SHP77 (cell line): ENCODE data around the gene KCNIP3.
"Not testable (repeated sequence)": the region's sequence is repeated elsewhere in the genome, so short reads cannot be mapped to it uniquely, and the experiment has no call there.

Experiments
- DNase-seq, 2 experiments: peaks; one replicate each; lab custom pipeline; 2025; lab: John Stamatoyannopoulos, UW

KCNIP3 gene

DNA sequence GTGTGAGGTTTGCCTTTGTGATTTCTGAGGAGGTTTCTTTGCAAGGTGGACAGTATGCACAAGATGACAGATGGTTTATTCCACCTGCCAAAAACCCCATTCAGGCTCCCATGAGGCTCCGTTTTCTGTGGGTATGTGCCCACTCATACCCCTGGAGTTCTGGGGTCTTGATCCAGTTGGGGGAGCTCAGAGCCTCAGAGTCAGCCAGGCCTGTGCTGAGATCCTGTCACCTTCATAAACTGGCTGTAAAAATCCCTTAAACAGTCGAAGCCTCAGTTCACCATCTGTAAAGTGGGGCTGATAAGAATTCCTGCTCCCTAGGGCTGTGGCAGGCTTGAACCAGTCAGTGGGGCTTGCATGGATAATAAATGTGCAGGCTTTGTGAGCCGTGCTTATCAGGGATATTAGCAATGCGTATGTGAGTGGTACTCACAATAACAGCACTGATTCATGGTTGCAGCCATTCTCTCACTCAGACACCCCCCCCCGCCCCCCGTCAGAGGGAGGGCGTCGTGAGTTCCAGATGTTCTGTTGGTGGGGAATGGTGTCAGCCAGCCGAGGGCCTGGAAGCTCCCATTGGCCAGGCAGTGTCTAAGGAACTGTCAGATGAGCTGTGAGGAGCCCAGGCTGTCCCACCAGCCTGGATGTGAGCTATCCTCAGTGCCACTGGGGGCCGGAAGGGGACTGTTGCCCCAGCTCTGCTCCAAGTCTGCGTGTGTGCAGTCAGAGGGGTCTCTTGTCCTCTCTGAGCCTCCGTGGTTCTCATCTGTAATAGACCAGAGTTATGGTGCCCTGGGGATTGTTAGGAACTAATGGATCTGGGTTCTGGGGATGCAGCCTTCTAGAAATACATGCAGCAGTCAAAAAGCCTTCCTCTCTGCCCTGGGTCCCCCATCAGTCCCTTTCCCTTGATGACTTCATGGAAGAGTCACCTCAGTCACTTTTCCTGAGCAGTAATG lies 51.7 kb downstream of the KCNIP3 start:
- no peak for DNase-seq

DNA sequence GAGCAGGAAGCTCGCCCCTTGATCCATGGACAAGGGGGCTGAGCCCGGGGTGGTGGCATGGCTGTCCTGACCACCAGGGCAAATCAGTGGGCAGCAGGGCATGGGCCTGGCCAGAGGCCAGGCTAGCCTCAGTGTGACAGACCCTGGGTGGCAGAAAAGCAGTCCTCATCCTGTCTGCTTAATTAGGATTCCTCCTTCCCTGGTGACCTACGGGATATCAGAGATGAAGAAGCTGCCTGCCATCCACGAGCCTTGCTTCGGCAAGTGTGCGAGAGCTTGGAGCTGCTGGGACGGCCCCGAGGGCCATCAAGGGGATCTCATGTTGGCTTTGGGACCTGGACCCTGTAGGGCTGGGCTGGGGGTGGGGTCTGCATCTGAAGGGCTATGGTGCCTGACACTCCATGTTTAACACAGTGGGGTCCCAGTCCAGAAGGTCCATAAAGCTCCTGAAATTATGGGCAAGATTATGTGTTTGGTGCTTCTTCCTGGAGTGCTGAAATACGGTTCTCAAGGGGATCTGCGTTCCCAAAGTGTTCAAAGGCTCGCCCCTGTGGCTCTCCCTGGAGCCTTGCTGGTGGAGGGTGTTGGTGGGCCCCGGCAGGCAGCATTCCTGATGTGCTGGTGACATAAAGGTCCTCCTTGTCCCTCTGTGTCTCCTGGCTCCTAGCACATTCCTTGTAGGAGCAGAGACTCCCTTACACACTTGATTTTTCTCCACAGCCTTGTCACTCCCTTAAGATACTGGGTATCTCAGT lies 52.6 kb downstream of the KCNIP3 start:
- DNase-seq: no peak

DNA sequence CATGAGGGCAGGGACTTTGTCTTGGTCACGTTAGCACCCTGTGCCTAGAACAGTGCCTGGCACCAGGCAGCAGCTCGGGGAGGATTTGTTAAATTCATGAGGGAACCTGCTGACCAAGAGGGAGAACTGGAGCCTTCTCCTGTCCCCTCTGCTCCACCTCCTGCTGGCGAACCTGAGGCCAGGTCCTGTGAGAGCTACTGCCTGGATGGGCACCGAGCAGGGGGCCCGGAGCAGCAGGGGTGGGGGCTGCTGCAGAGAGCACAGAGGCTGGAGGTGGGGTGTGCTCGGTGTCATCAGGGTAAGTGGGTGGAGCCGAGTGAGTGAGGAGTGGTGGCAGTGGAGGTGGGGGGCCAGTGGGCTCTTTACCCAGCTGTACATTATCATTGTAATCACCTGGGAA lies 53.2 kb downstream of the KCNIP3 start:
- DNase-seq: no peak

DNA sequence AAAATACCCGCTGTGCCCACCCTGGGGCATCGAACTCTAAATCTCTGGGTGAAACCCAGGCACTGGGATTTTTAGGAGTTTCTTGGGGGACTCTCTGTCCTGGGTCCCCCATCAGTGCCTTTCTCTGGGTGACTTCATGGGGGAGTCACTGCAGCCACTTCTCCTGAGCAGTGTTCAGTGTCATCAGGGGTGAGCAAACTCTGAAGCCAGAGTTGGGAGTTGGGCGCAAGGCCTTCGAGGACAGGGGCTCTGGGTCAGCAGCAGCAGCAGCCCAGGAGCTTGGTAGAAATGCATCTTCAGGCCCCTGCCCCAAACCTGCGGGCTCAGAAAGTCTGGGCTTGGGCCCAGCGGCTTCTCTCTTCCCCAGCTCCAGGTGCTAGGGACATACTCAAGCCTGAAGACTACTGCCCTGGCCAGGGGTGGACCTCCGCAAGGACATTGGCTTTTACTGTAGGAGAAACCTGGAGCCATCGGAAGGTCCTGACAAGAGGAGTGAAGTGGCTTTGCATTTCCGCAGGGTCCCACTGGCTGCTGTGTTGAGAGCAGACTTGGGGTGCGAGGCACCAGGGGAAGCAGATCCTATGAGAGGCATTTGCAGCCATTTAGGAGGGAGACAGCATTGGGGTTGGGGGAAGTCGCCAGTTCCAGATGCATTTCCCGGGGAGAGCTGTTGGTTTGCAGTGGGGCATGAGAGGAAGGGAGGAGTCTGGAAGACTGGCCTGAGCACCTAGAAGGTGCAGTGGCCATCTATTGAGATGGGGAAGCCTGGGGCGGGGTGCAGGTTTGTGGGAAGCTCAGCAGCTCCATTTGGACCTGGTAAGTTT lies 53.8 kb downstream of the KCNIP3 start:
- no peak for DNase-seq

DNA sequence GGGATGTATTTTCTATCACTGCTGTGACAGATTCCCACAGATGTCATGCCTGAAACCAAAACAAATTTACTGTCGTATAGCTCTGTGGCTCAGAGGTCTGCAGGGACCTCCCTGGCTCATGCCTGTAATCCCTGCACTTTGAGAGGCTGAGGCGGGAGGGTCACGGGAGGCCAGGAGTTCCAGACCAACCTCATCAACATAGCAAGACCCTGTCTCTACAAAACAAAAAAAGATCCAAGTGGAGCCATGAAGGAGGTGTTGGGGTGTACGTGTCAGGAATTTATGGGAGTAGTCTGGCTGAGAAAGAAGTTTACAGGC lies 54.4 kb downstream of the KCNIP3 start:
- no peak for DNase-seq

DNA sequence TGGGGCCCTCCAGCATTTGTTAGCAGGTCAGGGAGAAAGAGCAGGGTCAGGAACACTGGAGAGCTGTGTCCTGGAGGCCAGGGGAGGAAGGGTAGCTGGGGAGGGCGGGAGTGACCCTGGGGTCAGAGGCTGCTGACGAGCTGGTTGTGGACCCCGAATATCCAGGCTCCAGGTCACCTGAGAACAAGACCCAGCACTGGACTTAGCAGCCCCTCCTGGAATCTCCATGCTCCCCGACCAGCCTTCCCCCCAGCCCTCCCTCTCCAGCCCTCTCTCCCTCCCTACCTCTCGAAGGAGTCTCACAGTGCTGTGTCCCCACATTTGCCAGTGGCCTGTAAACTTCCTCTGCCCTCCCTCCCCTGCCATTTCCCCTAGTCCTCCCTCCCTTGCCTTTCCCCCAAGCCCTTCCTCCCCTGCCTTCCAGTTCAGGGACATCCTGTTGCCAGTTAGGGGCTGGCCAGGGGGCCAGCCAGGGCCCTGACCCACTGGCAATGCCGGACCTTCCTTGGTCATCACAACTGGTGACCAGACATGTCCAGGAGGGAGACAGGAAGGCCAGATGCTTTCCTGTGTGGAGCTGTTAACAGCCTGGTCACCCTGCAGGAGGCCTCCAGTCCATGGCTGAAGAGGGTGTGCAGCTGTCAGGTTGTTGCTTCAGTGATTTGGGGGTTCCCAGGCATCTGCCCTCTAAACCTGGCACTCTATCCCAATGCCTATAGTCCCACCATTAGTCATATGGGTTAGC lies 55.3 kb downstream of the KCNIP3 start:
- DNase-seq: no peak

DNA sequence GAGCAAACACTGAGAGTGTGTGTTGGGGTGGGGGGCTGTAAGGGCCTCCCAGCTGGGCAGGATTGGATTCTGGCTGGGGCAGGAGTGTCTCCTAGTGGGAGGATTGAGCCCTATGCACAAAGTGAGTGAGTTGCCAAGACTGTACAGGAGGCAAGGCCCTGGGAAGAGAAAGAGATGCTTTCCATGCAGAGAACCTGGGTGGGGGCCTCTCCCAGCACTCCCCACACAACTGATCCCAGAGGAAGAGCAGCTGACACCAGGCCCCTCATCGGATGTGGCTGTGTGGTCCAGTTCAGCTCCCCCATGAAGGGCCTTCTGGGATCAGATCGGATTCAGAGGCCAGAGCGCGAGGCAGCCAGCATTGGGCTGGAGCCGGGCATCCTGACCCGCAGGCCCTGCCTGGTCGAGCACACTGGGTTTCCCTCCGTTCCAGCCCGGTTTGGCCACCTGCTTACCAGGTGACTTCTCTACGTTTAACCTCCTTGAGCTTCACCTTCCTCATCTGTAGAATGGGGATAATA lies 56.0 kb downstream of the KCNIP3 start:
- DNase-seq: no peak

DNA sequence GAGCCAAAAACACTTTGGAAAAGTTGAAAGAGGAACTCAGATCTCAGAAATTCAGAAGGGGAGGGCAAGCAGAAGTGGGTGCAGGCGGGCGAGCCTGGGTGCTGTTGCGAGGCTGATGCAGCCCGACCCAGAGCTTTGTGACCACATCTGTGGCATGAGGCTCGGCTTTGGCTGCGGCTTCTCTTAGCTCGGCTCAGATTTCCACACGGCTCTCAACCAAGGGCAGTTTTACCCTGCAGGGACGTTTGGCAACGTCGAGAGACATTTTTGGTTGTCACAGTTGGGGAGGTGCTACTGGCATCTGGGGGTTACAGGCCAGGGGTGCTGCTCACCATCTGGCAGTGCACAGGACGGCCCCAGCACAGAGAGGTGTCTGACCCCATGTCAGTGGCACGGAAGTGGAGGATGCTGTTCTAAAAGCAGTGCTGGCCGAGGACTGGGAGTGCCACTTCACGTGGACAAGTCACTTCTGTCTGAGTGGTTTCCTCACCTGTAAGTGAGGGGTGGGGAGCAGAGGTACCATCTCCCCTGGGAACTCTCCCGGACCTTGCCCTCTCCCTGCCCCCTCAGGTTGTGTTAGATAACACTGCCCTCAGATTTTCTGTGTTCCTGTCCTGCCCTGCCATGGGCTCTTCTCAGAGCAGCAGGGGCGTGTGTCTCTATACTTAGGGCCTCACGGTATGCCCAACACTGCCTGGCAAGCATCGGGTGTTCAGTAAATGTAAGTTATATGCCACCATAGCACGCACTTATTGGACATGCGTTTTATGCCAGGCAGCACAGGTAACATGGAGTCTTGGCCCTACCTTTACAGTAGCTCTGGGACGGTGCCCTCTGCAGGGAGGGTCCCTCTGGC lies 56.7 kb downstream of the KCNIP3 start:
- DNase-seq: no peak

DNA sequence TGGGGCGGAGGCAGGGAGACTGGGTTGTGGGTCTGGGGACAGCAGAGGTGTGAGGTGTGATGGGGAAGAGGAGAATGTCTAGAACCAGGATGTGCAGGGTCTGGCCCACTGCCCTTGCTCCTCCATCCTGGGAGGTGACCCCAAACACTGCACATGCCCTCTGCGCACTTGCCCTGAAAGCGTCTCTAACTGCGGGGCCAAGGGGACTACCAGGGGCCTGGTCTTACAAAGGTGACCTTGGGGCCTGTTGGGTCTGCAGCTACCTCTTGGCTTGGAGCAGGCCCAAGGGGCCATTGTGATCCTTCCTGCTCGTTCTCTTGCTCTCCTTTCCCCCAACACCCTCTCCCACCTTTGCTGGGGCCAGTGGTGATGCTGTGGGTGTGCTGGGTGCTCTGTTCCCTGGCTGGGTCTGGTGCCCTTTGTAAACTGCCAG lies 57.3 kb downstream of the KCNIP3 start:
- no peak for DNase-seq

DNA sequence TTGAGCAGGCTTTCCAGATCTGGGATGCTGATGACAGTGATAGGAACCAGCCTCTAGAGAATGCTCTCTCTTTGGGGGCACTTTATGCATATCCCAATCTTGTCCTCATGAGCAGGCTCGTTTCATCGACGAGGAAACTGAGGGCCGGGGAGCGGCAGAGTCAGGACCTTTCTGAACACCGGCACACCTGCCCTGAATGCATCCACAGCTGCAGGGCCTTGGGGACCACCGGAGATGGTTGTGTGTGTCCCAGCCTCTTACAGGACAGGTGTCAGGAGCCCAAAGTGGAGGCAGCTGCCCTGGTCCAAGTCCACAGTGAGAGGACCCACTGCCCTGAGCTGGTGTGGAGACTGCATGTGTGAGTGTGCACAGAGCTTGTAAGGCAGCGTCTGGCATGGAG lies 57.8 kb downstream of the KCNIP3 start:
- DNase-seq: no peak

DNA sequence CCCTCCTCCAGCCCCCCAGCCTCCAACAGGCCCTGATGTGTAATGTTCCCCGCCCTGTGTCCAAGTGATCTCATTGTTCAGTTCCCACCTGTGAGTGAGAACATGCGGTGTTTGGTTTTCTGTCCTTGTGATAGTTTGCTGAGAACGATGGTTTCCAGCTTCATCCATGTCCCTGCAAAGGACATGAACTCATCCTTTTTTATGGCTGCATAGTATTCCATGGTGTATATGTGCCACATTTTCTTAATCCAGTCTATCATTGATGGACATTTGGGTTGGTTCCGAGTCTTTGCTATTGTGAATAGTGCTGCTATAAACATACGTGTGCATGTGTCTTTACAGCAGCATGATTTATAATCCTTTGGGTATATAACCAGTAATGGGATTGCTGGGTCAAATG lies 58.3 kb downstream of the KCNIP3 start:
- not testable (repeated sequence) for DNase-seq

DNA sequence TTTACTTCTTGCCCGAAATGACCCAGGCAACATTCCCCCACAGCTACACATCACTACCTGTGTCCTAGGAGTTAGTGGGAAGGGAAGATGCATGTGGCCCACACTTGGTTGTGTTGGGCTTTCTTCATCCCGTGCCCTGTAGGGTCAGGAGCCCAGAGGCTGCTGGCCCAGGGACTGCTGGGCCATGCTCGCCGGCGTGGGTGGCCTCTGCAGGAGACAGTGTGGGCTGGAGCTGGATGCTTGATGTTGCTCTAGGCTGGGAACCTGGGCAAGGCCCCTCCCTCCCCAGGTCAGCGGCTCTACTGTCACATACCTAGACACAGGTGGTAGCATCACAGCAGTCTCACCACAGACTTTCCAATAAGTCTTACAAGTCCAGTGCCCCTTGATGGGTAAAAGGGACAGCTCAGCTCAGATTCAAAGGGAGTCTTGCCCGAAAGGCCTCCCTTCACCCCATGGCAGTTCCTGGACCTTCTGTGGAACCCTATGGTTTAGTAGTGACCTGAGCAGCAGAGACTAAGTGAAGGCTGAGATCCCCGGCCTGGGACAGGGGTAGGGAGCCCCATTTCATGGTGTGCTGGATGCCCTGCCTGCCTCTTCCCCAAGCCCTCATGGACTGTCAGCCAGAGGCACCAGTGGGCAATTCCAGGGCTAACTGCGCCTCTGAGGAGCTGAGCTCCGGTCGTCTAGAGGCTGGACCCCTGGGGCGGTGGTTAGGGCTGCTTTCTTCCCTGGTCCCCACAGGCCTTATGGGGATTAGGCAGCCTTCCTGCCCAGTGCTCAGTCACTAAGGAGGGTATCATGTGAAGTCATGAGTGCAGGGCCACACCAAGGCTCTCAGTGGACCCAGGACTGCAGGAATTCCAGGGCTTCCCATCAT lies 59.9 kb downstream of the KCNIP3 start:
- no peak for DNase-seq

DNA sequence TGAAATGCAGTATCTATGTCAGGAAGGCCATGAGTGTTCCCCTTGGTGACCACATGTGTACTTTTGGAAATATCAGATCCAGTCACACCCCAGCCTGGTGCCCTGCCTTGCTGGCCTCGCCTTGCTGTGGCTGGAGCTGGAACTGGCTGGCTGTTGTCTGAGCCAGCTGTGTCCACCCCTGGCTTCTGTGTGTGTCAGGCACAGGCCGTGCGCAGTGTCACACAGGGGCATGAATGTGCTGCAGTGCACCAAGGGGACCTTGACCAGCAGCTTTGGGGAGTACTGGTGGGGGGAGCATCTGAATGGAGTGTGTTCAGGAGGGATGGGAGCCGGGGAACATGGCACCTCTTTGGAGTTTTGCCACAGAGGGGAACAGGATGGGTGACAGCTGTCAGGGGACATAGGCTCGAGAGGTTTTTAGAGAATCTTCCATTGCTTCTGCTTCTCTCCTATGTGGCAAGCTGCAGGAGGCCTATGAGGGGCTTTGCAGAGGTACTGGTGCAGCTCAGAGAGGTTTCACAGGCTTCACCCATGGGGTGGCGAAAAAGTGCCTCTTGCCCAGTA lies 60.7 kb downstream of the KCNIP3 start:
- DNase-seq: no peak

DNA sequence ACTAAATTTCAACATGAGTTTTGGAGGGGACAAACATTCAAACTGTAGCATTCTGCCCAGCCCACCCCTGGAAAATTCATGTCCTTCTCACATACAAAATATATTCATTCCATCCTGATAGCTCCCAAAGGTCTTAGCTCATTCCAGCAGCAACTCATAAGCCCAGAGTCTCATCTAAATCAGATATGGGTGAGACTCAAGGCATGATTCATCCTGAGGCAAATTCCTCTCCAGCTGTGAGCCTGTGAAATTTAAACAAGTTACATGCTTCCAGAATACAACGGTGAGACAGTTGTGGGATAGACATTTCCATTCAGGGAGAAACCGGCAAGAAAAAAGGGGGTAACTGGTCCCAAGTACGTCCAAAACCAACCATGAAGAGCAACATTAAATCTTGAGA lies 61.9 kb downstream of the KCNIP3 start:
- DNase-seq: no peak

DNA sequence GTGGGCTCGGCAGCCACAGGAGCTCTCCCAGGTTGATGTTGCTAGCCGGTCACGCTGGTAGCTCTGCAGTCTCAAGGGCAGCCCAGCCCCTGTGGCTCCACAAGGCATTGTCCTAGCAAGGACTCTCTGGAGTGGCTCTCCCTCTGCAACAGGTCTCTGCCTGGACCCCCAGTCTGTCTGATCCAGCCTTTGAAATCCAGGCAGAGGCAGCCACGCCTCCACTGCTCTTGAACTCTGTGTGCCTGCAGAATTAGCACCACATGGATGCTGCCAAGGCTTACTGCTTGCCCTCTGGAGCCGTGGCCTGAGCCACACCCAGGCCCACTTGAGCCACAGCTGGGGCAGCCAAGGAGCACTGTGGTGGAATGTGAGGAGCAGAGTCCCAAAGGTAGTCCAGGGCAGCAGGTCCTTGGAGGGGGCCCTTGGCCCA lies 62.4 kb downstream of the KCNIP3 start:
- no peak for DNase-seq

DNA sequence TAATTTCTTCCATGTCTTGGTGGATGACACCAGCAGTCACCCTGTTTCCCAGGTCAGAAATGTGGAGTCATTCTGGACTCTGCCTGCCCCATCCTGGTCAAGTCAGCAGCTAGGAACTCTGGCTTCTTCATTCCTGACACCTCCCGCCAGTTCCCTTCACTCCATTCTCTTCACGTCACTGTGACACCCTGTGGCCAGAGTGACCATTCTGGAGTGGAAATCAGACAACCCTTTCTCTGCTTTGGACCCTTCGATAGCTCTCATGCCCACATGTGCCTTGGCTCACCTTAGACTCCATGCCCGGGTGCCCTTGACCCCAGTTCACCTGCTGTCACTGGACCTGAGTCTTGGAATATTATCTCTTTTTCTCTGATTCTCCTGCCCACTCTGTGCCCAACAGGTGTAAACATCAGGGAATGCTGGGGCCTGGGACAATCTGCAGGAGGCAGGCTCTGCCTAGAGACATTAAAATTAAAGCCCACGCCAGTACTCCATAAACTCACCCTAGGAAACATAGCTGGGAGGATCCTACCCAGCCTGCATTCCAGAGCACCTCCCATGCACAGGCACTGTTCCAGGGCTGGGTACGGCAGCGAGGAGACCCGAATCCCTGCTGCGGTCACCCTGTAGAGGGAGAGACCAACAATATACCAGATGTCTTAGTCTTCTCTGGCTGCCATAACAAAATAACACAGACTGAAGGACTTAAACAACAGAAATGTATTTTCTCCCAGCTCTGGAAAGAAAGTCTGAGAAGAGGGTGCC lies 64.3 kb downstream of the KCNIP3 start:
- DNase-seq: no peak

DNA sequence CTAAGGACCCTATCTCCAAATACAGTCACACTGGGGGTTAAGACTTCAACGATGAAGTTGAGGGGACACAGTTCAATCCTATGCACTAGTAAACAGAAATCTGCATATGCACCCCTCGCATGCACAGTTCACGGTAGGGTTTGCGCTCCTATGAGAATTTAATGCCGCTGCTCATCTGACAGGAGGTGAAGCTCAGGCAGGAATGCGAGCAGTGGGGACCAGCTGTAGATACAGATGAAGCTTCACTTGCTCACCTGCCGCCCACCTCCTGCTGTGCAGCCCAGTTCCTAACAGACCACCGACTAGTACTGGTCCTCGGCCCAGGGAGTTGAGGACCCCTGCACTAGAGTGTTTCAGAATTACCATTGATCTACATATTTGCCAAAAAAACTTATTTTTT lies 65.3 kb downstream of the KCNIP3 start:
- DNase-seq: no peak

DNA sequence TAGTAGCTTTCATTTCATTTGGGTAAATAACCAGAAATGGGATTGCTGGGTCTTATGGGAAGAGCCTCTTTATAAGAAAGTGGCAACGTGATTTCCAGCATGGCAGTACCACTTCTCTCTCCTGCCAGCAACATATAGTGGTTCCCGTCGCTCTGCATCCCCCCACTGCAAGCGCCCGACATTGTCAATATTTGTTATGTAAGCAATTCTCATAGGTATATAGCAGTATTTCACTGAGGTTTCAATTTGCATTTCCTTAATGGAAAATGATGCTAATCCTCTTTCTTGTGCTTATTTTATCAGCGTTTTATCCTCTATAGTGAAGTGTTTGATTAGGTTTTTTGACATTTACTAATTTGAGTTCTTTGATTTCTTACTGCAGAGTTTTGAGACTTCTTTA lies 69.4 kb downstream of the KCNIP3 start:
- no peak for DNase-seq
